Large intestine (tissue), 3 donors: Measurements from ENCODE around the gene CCL3. TPM values are rescaled to one million over a fixed set of nuclear protein-coding genes. Genes with fewer than 3 reads are reported as not detected.

Experiments
- DNase-seq, 2 donors: peaks; one replicate each; pipeline versions ENCODE4 v3.0.0 to v3.0.0-alpha.2; 2013
- H3K27ac ChIP-seq: one replicate; pipeline ENCODE4 v1.5.1; 2013; ENCODE audit warnings: low read length
- H3K27me3 ChIP-seq: 2 replicates; pipeline ENCODE4 v1.6.1; 2013; ENCODE audit warnings: low read length; ENCODE audit not compliant: control insufficient read depth, insufficient read depth
- H3K36me3 ChIP-seq: 2 replicates; pipeline ENCODE4 v1.6.1; 2013; ENCODE audit warnings: low read length; ENCODE audit not compliant: control insufficient read depth, insufficient read depth
- H3K4me1 ChIP-seq: one replicate; pipeline ENCODE4 v1.6.1; 2013; ENCODE audit warnings: low read length; ENCODE audit not compliant: control insufficient read depth, insufficient read depth
- H3K4me3 ChIP-seq: one replicate; pipeline ENCODE4 v1.5.1; 2013; ENCODE audit warnings: low read length
- H3K9me3 ChIP-seq: one replicate; pipeline ENCODE4 v1.6.1; 2013; ENCODE audit warnings: mild to moderate bottlenecking, low read depth, low read length, moderate library complexity; ENCODE audit not compliant: control insufficient read depth
- WGBS: methylation state at CpG from one replicate; pipeline ENCODE4 v1.1.5; 2013; ENCODE audit warnings: low lambda C conversion rate; ENCODE audit not compliant: insufficient coverage; 5-methylcytosine and 5-hydroxymethylcytosine counted together
- polyA plus RNA-seq: library from polyadenylated mRNA; unstranded; fragments of 120-200 nt; gene quantifications from one replicate; pipeline ENCODE4 v1.2.1, GENCODE V29; 2013

Gene CCL3
- polyA plus RNA-seq, 1 donor, result 11.7 TPM

GRCh38 chr17:36049643-36050042 is 40.3 kb downstream of the CCL3 start:
- no peaks in the 10 kb centered on the region for H3K36me3 ChIP-seq
- H3K4me3 ChIP-seq, result no peak overlapping the region
- H3K27me3 ChIP-seq, result no peaks in the 10 kb centered on the region
- H3K9me3 ChIP-seq, result peaks cover 4% of the 10 kb centered on the region
- DNase-seq, result no peak
- H3K27ac ChIP-seq, result no peak overlapping the region
- no peaks in the 10 kb centered on the region for H3K4me1 ChIP-seq
- no CpG with 5 or more reads among the region's 2 CpGs for WGBS

DNA sequence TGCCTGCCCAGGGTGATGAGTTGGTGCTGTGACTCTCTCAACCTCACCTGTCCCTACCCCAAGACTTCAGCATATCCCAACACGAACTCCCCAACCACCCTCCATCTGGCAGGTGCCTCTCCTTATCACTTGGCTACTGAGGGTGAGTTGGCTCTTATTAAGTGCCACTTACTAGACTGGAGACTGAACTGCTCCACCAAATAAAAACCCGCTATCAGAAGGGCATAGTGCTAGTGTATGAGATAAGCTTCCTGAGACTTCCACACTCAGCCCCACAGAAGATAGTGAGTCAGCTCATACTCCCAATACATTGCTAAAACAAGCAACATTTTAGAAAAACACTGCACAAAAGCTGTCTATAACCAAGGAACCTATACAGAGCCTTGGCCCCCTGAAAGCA is 41.9 kb downstream of the CCL3 start:
- Histone ChIP-seq H3K4me1 (no peaks in the 10 kb centered on the region), H3K9me3 (peaks cover 4% of the 10 kb centered on the region), H3K36me3 (no peaks in the 10 kb centered on the region), H3K27ac (no peak overlapping the region), H3K27me3 (no peaks in the 10 kb centered on the region), H3K4me3 (no peak overlapping the region)
- WGBS, result no CpG with 5 or more reads among the region's 2 CpGs
- no peak for DNase-seq

Other genes with a start within 250 kb of the CCL3 start
- gene HEATR9, start 221.3 kb downstream of the CCL3 start, polyA plus RNA-seq, result 0.03 TPM
- 8.3 TPM for gene CCL5, start 209.8 kb downstream of the CCL3 start, polyA plus RNA-seq
- 5.6 TPM for gene RDM1, start 159.4 kb downstream of the CCL3 start, polyA plus RNA-seq
- not detected for gene LYZL6, start 146.4 kb downstream of the CCL3 start, polyA plus RNA-seq
- gene CCL16, start 108.6 kb downstream of the CCL3 start, polyA plus RNA-seq, result 0.19 TPM
- 6.8 TPM for gene CCL14, start 103.4 kb downstream of the CCL3 start, polyA plus RNA-seq
- 36.8 TPM for gene CCL15, start 88.6 kb downstream of the CCL3 start, polyA plus RNA-seq
- 1.2 TPM for gene CCL23, start 72.2 kb downstream of the CCL3 start, polyA plus RNA-seq
- 0.28 TPM for gene CCL18, start 25.9 kb downstream of the CCL3 start, polyA plus RNA-seq
- 6.9 TPM for gene CCL4, start 13.7 kb upstream of the CCL3 start, polyA plus RNA-seq
- gene TBC1D3B, start 86.5 kb upstream of the CCL3 start, polyA plus RNA-seq, result 7.1 TPM
- gene CCL3L1, start 106.6 kb upstream of the CCL3 start, polyA plus RNA-seq, result 5.1 TPM
- gene CCL4L2, start 120.9 kb upstream of the CCL3 start, polyA plus RNA-seq, result 6.9 TPM
- gene TBC1D3I, start 174.4 kb upstream of the CCL3 start, polyA plus RNA-seq, result 0.37 TPM
- not detected for gene TBC1D3G, start 233.7 kb upstream of the CCL3 start, polyA plus RNA-seq